SH-SY5Y (cell line): ENCODE data around the gene SPATA25.

ENCODE experiments used
- GATA2 ChIP-seq: IDR thresholded peaks from 2 replicates; pipeline ENCODE4 v1.6.1; 2011; ENCODE audit warnings: mild to moderate bottlenecking, low read depth, low read length
- GATA3 ChIP-seq: IDR thresholded peaks from 2 replicates; pipeline ENCODE4 v1.6.1; 2011; ENCODE audit warnings: low read depth, mild to moderate bottlenecking, low read length, moderate library complexity

GRCh38 chr20:45845452-45845851, 42.0 kb downstream of the SPATA25 start:
- no peak for TF ChIP-seq GATA3
- no peak for TF ChIP-seq GATA2
